Tibial nerve (tissue), 3 donors: Measurements from ENCODE around the gene DLGAP4.

Source experiments
- POLR2A ChIP-seq, 2 donors: fragments of 450-650 bp; IDR thresholded peaks; one replicate each; pipeline ENCODE4 v1.6.1; 2017; ENCODE audit warnings: antibody characterized with exemption in 2 of 2, mild to moderate bottlenecking in 2 of 2, moderate library complexity in 2 of 2
- TF ChIP-seq, protein P1 (sequence below), 5 experiments: fragments of 200-600 bp in 3 of 5; fragments of 450-650 bp in 2 of 5; sonication (generic) in 3 of 5; IDR thresholded peaks; one replicate each; pipeline ENCODE4 v1.5.1; 2016 to 2019; ENCODE audit warnings: antibody characterized with exemption in 5 of 5, mild to moderate bottlenecking in 3 of 5, moderate library complexity in 2 of 5

DNA sequence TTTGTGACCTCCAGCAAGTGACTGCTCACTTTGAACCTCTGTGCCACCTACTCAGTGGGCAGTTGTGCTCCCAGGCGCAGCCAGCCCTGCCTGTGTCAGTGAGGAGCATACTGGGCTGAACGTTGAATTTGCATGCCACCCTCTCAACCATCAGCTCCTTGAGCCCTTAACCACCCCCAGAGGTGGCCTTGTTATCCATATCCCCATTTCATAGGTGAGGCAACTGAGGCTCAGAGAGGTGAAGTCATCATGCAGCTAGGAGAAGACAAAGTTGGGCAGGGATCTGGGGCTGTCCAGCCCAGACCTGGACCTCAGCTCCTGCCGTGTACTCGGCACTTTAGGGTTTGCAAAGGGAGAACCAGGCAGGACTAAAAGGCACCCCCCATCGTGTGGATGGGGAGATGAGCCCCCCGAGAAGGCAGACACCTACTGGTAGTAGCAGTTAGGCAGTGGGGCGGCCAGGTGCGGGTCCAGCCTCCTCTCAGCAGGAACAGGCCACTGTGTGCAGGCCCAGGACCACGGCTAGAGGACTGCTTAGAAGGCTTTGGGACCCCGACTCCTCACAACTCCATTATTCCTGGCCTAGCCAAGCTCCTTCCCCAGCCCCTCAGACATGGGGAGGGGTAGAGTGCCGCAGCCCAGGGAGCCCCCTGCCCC, 134.4 kb downstream of the DLGAP4 start:
- TF ChIP-seq, protein P1, sequence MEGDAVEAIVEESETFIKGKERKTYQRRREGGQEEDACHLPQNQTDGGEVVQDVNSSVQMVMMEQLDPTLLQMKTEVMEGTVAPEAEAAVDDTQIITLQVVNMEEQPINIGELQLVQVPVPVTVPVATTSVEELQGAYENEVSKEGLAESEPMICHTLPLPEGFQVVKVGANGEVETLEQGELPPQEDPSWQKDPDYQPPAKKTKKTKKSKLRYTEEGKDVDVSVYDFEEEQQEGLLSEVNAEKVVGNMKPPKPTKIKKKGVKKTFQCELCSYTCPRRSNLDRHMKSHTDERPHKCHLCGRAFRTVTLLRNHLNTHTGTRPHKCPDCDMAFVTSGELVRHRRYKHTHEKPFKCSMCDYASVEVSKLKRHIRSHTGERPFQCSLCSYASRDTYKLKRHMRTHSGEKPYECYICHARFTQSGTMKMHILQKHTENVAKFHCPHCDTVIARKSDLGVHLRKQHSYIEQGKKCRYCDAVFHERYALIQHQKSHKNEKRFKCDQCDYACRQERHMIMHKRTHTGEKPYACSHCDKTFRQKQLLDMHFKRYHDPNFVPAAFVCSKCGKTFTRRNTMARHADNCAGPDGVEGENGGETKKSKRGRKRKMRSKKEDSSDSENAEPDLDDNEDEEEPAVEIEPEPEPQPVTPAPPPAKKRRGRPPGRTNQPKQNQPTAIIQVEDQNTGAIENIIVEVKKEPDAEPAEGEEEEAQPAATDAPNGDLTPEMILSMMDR (IDR thresholded peaks at IDR 0.05): no peak
- no peak for TF ChIP-seq POLR2A (IDR thresholded peaks at IDR 0.05)
